NCI-H2171 (cell line): ENCODE results near the gene TREH.
"Not testable (repeated sequence)": the region's sequence is repeated elsewhere in the genome, so short reads cannot be mapped to it uniquely, and the experiment has no call there.

ENCODE experiments used
- DNase-seq: peaks from one replicate; lab custom pipeline; 2025; lab: John Stamatoyannopoulos, UW

Gene TREH, protein sequence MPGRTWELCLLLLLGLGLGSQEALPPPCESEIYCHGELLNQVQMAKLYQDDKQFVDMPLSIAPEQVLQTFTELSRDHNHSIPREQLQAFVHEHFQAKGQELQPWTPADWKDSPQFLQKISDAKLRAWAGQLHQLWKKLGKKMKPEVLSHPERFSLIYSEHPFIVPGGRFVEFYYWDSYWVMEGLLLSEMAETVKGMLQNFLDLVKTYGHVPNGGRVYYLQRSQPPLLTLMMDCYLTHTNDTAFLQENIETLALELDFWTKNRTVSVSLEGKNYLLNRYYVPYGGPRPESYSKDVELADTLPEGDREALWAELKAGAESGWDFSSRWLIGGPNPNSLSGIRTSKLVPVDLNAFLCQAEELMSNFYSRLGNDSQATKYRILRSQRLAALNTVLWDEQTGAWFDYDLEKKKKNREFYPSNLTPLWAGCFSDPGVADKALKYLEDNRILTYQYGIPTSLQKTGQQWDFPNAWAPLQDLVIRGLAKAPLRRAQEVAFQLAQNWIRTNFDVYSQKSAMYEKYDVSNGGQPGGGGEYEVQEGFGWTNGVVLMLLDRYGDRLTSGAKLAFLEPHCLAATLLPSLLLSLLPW

DNA sequence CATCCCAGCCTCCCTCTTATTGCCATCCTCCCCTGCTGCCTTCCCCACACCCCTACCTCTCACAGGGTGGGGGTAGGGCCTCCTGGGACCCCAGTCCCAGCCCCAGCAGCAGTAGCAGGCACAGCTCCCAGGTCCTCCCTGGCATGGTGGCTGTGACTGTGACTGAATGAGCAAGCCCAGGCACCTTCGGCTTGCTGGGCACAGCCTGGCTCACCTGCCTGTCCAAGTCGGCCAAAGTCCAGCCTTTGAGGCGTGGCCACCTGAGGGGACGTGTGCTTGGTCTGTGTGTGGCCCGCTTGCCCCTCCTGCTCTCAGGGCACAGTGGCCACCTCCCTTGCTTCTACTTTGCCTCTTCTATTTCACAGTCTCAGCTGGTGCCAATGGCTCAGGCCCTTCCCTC, at the start of gene TREH:
Gene TREH, minus strand, starts transcription at position 168 of the 400 bp plus-strand sequence. Its CDS starts 23 bp downstream, at position 145.
- DNase-seq = no peak

DNA sequence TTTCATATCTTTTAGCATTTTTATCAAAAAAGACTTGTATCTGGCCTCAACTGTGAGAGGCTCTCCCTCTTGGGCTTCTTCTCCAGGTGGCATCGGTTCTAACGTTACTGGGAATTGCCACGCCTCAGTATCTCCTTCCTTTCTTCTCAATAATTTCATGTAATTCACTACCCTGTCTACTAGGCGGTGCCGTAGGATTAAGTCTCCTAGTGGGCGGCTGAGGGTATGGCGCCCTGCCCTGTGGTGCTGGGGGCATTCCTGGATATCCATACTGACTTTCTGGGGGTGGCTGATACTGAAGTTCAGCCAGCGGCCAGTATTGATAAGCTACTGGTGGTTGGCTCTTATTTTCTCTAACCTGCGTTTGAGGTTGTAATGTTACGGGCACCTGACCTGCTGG, 48.7 kb upstream of the TREH start:
- not testable (repeated sequence) for DNase-seq

DNA sequence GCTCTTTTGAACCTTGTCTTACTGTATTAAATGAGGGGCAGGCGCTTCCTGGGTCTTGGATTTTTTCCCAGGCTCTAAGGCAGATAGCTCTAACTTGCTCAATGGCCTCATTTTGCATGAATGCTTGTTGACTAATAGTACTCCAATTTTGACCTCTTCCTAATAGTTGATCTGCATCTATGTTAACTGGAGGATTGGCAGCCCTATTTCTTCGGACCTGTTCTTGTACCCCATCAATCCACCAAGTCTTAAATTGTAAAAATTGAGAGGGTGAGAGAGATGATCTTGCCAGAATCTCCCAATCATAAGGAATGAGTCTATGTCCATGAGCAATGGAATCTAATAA, 48.2 kb upstream of the TREH start:
- not testable (repeated sequence) for DNase-seq

DNA sequence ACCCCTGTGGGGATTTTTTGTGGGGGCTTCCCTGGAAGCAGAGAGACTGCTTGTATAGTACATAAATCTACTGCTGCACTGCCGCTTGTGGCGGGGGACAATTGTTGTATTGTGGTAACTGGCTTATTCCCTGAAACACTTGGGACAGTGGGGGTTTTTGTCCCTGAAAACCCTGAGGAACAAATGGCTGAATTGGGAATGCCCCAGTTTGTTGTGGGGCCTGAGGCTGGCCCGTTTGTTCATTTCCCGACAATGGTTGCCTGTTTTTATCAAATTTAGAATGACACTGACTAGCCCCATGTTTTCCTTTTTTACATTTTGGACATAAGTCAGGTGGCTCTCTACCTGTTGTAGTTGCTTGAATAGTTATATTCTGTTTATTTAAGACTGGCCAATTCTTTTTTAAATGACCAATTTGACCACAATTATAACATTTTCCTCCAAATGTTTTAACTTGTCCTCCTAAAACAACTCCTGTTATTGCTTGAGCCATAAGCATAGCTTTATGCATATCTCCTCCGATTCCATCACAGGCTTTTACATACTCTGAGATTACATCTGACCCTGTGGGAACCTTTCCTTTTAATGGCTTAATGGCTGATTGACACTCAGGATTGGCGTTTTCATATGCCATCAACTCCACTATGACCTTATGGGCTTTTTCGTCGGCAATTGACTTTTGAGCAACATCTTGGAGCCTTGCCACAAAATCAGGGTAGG, 47.7 kb upstream of the TREH start:
- not testable (repeated sequence) for DNase-seq

DNA sequence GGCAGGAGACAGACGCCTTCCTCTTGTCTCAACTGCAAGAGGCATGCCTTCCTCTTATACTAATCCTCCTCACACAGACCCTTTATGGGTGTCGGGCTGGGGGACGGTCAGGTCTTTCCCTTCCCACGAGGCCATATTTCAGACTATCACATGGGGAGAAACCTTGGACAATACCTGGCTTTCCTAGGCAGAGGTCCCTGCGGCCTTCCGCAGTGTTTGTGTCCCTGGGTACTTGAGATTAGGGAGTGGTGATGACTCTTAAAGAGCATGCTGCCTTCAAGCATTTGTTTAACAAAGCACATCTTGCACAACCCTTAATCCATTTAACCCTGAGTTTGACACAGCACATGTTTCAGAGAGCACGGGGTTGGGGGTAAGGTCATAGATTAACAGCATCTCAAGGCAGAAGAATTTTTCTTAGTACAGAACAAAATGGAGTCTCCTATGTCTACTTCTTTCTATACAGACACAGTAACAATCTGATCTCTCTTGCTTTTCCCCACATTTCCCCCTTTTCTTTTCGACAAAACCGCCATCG, 42.1 kb upstream of the TREH start:
- not testable (repeated sequence) for DNase-seq

DNA sequence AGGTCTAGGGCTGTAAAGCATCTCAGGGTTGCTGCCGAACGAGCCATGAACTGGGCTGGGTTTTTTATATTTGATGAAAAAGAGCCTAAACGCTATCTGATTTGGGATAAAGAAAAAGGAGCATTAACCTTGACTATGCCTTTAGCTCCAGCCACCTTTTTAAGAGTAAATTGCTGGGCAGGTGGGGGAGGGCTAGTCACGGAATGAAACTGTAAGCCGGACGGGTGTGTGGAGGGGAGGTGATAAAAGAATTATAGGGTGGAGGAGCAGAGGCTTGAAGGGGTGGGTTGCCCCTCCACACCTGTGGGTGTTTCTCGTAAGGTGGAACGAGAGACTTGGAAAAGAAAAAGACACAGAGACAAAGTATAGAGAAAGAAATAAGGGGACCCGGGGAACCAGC, 41.3 kb upstream of the TREH start:
- not testable (repeated sequence) for DNase-seq

DNA sequence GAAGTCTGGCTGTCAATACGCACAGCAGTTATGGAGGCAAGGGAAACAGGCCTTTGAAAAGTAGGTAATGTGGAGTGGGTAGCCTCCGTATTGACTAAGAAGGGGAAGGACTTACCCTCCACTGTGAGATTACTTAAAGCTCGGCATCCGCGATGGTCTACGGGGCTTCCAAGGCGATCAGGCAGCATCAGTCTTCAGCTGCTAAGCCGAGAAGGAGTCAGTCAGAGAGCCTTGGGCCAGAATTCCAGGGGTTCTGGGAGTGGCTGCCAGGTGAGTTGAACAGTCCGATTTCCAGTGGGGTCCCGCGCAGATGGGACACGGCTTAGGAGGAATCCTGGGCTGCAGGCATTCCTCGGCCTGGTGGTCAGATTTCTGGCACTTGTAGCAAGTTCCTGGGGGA, 40.6 kb upstream of the TREH start:
- DNase-seq = not testable (repeated sequence)

DNA sequence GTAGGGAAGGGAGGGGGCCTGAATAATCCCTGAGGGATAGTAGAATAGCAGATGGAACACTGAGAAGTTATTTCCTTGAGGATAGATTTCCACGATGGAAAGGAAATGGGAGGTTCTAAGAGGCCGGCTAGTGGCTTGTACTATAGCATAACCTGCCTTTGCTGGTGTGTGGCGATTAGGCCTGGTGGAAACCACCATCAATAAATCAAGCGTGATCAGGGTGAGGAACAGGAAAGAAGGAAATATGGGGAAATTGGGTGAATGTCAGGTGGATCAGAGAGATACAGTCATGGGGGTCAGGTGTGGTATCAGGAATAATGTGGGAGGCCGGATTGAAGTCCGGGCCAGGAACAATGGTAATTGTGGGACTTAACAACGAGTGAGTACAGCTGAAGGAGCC, 39.1 kb upstream of the TREH start:
- DNase-seq = not testable (repeated sequence)

DNA sequence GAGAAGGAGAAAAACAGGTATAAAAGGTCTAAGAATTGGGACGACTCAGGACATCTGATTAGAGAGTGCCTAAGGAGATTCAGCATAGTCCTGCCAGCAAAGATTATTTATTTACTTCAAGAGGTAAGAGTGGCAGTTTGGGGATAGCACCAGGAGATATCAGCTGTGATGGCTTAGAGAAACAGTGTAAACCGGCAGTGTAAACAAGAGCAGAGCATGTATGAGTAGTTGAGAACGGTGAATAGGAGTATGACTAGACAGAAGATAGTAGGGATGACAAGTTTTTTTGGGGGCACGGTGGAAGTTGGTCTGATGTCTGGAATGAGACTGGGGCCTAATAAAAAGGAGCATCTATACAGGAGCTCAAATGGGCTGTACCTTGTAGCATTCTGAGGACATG, 38.3 kb upstream of the TREH start:
- DNase-seq = not testable (repeated sequence)

DNA sequence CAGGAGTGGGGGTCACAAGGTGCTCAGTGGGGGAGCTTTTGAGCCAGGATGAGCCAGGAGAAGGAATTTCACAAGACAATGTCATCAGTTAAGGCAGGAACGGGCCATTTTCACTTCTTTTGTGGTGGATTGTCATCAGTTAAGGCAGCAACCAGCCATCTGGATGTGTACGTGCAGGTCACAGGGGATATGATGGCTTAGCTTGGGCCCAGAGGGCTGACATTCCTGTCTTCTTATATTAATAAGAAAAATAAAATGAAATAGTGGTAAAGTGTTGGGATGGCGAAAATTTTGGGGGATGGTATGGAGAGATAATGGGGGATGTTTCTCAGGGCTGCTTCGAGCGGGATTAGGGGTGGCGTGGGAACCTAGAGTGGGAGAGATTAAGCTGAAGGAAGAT, 37.8 kb upstream of the TREH start:
- not testable (repeated sequence) for DNase-seq

DNA sequence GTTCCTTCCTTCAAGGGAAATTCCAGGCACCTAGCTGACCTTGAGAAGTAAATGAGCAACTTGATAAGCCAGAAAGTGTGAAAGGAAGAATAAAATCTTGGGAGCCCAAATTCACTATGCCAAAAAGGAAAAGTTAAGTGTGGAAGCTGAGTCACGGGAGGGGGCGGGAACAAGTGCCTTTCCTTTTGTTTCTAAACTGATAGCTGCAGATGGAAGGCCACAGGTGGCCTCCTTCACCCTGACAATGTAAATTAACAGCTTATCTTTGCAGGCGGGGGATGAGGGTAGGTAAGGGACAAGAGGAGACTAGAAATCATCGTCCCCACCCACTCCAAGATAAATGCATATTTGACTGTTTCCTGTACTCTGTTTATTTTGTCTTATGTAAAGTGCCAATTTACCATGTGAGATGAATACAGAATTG, 36.4 kb upstream of the TREH start:
- no peak for DNase-seq

DNA sequence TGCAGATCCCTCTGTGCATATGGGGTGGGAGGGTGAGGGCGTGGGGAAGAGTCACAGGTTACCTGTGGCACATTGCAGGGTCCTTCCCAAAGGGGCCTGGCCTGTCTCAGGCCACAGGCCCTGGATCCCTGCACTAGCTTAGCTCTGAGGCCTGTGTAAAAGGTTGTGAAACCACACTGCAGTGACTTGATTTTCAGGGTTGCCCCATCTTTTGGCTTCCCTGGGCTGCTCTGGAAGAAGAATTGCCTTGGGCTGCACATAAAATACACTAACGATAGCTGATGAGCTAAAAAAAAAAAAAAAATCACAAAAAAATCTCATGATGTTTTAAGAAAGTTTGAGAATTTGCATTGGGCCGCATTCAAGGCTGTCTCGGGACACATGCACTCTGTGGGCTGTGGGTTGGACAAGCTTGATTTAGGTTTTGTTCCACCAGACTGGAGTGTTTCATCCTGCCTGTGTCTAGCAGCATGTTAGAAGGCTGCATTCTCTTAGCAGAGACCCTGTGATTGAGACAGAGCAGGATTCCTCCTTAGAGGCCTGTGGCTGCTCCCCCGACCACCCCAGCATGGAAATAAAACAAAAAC, 35.9 kb upstream of the TREH start:
- DNase-seq = no peak

DNA sequence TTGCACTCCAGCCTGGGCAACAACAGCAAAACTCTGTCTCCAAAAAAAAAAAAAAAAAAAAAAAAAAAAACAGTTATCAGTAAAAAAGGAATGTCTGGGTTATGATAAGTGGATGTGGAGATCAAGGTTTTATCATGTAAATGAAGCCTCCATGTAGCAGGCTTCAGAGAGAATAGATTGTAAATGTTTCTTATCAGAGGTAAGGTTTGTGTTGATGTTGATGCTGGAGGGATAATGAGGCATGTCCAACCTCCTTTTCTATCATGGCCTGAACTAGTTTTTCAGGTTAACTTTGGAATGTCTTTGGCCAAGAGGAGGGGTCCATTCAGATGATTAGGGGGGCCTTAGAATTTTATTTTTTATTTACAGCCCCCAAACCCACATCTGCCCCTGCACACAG, 35.4 kb upstream of the TREH start:
- DNase-seq = no peak

DNA sequence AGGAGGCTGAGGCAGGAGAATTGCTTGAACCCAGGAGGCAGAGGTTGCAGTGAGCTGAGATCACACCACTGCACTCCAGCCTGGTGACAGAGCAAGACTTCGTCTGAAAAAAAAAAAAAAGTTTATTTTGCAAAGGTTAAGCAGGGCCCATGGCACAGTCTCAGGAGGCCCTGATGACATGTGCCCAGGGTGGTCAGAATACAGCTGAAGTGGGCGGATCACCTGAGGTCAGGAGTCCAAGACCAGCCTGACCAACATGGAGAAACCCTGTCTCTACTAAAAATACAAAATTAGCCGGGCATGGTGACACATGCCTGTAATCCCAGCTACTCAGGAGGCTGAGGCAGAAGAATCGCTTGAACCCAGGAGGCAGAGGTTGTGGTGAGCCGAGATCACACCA, 35.0 kb upstream of the TREH start:
- not testable (repeated sequence) for DNase-seq

DNA sequence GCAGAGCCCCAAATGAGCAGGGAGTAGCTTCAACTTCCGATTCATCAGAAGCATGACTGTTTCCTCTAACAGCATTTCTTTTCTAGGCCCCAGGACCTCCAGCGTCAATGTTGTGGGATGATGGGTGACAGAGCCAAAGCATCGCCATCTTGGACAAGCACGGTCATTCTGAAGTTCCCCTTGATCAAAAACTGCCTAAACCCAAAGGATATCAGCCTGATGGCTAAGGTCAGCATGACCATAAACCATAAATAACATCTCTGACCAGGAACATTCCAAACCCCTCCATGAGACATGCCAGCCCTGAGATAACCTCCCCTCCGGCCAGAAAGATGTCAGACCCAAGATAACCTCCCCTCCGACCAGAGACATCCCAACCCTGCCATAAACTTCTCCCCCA, 28.8 kb upstream of the TREH start:
- DNase-seq = no peak

DNA sequence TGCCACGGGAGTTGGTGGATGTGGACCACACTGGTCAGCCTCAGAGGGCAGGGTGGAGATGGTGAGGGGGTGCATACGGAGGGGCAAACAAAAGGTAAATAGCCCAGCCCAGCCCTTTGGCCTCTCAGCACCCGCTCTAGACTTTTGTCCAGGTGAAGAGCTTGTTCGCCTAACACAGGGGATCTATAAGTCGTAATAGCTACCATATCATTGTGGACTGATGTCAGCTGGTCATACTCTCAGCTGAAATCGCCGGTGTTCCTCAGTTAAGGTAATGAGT, 27.0 kb upstream of the TREH start:
- DNase-seq = no peak

DNA sequence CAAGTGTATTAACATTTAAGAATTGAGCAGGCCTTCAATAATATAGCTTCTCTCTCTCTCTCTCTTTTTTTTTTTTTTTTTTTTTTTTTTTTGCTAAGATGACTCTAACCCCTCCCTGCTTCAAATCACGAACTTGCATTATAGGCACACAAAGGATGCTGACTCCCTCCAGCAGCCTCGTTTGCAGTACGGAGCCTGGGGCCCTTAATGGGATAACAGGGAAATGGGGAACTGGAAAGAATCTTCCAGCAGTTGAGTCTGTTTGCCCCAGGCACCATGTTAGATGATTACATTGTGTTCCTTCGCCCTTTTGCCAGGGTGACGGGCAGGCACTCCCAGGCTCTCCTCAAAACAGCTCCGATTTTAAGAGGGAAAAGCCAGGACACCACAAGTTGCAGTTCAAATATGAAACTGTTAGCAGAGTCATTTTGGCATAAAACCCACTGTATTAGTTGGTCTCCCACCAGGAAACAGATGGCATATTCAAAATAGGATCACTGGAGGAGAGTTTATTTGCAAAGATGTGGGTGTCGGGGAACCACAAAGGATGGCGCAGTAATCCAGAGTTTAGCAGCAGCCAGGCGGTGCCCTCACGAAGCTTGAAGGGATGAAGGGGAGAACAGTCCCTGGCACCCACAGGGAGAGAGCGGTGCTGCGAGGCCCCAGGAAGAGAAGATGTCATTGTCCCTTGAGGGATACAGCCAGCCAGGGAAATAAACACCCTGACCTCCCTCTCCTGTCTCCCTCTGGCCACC, 26.5 kb upstream of the TREH start:
- no peak for DNase-seq

DNA sequence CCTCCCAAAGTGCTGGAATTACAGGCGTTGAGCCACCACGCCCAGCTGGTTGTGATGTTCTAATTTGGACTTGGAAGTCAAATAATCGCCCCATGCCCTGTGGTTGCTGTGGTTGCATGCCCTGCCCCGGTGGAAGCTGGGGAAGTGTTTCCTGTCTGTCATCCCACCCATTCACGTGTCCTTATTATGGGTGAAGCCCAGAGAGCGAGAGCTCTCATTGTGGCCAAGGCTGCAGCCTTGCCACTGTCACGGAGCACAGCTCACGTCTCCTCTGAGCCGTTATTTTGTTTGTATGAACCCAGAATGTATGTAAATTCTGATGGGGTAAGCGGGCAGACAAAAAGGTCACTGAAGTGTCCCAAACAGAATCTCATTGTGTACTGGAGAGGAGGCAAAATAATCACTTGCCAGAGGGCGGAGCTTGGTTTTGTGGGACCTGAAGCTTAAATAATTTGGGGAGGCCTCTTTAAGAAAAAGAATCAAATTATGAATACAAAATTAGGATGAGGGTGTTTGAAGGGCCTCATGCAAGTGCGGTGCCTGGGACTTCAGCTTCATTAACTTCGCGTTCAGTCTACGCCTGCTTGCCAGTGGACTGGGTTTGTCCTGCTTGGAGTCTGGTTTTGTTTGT, 25.8 kb upstream of the TREH start:
- no peak for DNase-seq

DNA sequence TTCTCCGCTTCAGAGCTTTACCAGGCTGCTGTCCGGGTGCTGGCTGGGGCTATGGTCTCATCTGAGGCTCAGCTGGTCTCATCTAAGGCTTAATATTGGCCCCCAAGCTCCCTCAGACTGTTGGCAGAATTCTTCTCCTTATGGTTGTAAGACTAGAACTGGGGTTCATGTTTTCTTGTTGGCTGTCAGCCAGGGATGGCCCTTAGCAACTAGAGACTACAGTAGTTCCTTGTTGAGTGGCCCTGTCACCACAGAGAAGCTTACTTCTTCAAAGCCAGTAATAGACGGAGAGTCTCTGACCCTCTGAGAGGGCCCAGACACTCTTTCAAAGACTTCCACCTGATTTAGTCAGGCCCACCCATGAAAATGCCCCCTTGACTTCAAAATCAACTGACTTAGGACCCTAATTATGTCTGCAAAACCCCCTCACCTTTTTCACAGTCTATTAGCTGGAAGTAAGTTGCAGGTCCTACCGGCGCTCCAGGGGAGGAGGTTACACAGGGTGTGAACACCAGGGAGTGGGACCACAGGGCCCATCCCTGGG, 24.2 kb upstream of the TREH start:
- no peak for DNase-seq

DNA sequence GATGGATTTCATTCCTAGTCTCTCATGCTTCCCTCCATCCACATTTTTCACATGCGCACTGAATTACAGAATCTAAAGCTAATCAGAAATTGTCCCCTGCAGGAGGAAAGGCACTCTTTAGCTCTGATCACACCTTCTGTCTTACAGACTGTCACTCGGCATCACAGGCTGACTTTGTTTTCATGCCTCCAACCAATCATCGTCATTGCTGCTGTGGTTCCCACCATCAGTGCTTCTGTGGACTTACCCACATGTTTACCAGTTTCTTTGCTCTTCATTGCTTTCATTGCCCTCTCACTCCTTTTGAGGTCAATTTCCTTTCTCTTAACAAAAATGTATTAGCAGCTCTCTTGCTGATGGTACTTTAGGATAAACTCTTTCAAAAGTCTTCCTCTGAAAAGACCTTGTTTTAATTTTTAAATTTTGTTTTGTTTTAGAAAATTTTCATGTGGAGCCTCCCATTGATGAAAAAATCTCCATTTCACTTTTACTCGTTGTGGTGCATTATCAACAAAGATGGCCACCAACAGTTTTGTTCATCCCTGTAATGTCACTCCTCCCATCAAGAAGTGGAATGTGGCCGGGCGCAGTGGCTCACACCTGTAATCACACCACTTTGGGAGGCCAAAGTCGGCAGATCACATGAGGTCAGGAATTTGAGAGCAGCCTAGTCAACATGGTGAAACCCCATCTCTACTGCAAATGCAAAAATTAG, 20.2 kb upstream of the TREH start:
- no peak for DNase-seq

DNA sequence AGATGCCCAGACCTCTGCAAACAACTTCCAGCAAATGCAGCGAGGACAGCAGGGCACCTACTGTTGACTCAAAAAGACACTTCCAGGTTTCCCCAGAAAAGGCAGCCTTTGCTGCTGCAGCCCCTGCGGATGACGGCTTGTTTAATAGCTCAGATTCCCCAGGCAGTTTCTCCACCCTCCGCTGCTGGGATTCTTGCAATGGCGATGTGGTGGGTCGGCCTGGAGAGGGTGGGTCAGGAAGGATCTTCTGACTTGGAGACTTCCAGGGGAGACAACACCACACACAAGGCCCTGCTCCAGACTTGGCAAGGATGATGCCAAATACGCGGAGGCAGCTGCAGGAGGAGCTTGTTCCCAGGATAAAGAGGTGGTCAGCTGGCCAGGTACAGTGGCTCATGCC, 17.9 kb upstream of the TREH start:
- DNase-seq = no peak
